Keratinocyte (primary cell): Measurements from ENCODE around the gene ARID1B. TPM values are rescaled to one million over a fixed set of nuclear protein-coding genes. Genes with fewer than 3 reads are reported as not detected.

Source experiments
- DNase-seq: peaks from one replicate; pipeline ENCODE4 v3.0.0-alpha.2; 2011; ENCODE audit warnings: low read depth, missing footprints, low spot score
- FAIRE-seq: peaks from 2 replicates; lab custom pipeline; 2011; peaks lifted over from hg19 to GRCh38; lab: Jason Lieb, UNC
- H2AFZ ChIP-seq: 2 replicates; pipeline ENCODE4 v1.6.0; 2012; ENCODE audit warnings: low read length, control low read depth, inconsistent platforms; ENCODE audit not compliant: control insufficient read depth
- H3K27ac ChIP-seq: 2 replicates; pipeline ENCODE4 v1.5.1; 2011; ENCODE audit warnings: low read length; ENCODE audit not compliant: control insufficient read depth, insufficient read depth
- H3K27me3 ChIP-seq: 3 replicates; pipeline ENCODE4 v1.6.0; 2011; ENCODE audit warnings: low read length; ENCODE audit not compliant: control insufficient read depth, insufficient read depth; ENCODE audit errors: extremely low read depth
- H3K36me3 ChIP-seq, 2 experiments: 2 replicates in 1 of 2; 3 replicates in 1 of 2; pipeline ENCODE4 v1.5.1; 2011; ENCODE audit warnings: low read length in 2 of 2, mild to moderate bottlenecking in 1 of 2; ENCODE audit not compliant: control insufficient read depth in 2 of 2, insufficient read depth in 2 of 2; ENCODE audit errors: extremely low read depth in 1 of 2
- H3K4me1 ChIP-seq: 3 replicates; pipeline ENCODE4 v1.5.1; 2011; ENCODE audit warnings: low read length; ENCODE audit not compliant: control insufficient read depth, insufficient read depth; ENCODE audit errors: extremely low read depth
- H3K4me2 ChIP-seq: 3 replicates; pipeline ENCODE4 v1.6.0; 2011; ENCODE audit warnings: low read depth, low read length; ENCODE audit not compliant: control insufficient read depth, insufficient read depth; ENCODE audit errors: extremely low read depth
- H3K4me3 ChIP-seq, 3 experiments: fragments of 200-600 bp in 1 of 3; sonication (generic) in 1 of 3; 2 replicates in 2 of 3; 3 replicates in 1 of 3; pipeline ENCODE4 v1.5.1; 2011 to 2016; ENCODE audit warnings: low read length in 3 of 3, mild to moderate bottlenecking in 3 of 3, control low read depth in 2 of 3, inconsistent platforms in 1 of 3, low read depth in 1 of 3, mixed read lengths in 1 of 3, mixed run types in 1 of 3, moderate library complexity in 1 of 3; ENCODE audit not compliant: control insufficient read depth in 2 of 3, insufficient read depth in 2 of 3; ENCODE audit errors: extremely low read depth in 1 of 3
- H3K79me2 ChIP-seq: 2 replicates; pipeline ENCODE4 v1.6.0; 2012; ENCODE audit warnings: low read length; ENCODE audit not compliant: control insufficient read depth, insufficient read depth
- H3K9ac ChIP-seq: 3 replicates; pipeline ENCODE4 v1.6.0; 2011; ENCODE audit warnings: low read length; ENCODE audit not compliant: control insufficient read depth, insufficient read depth; ENCODE audit errors: extremely low read depth
- H3K9me1 ChIP-seq: 3 replicates; pipeline ENCODE4 v1.6.0; 2011; ENCODE audit warnings: low read length; ENCODE audit not compliant: control insufficient read depth, insufficient read depth; ENCODE audit errors: extremely low read depth
- H3K9me3 ChIP-seq: 2 replicates; pipeline ENCODE4 v1.5.1; 2012; ENCODE audit warnings: low read depth, low read length; ENCODE audit not compliant: control insufficient read depth
- H4K20me1 ChIP-seq: 3 replicates; pipeline ENCODE4 v1.6.0; 2011; ENCODE audit warnings: low read length; ENCODE audit not compliant: control insufficient read depth, insufficient read depth; ENCODE audit errors: extremely low read depth
- EZH2 ChIP-seq: IDR thresholded peaks from one replicate; pipeline ENCODE4 v1.6.1; 2012; ENCODE audit warnings: inconsistent platforms, mild to moderate bottlenecking, low read length, moderate library complexity
- dilution Hi-C: fragments of 300-500 bp; cut with MboI; formaldehyde crosslinking; loops from one replicate; pipeline ENCODE4 v1.7.0; 2020; ENCODE audit warnings: low sequenced_read_pairs; ENCODE audit not compliant: extremely low pct_ligation_motif_present
- polyA plus RNA-seq, 5 experiments: library from polyadenylated mRNA; depleted of rRNA in 3 of 5; stranded (reverse) in 3 of 5; stranded (forward) in 1 of 5; unstranded in 1 of 5; fragments of >200 nt; gene quantifications; 1 replicate in 1 of 5; 2 replicates in 3 of 5; 3 replicates in 1 of 5; pipeline versions ENCODE4 v1.2.1 to v1.2.3, GENCODE V29; 2011 to 2012; ENCODE audit warnings: missing spikeins in 2 of 5, low read depth in 1 of 5, low replicate concordance in 1 of 5
- TF ChIP-seq, protein P1 (sequence below), 3 experiments: IDR thresholded peaks in 1 of 3; conservative IDR thresholded peaks in 1 of 3; optimal IDR thresholded peaks in 1 of 3; 2 replicates in 2 of 3; 3 replicates in 1 of 3; pipeline versions ENCODE3 to v1.5.1; 2011; ENCODE audit warnings: low read length in 3 of 3, mild to moderate bottlenecking in 3 of 3, moderate library complexity in 2 of 3, control low read depth in 1 of 3, inconsistent platforms in 1 of 3; ENCODE audit not compliant: insufficient read depth in 2 of 3; ENCODE audit errors: extremely low read depth in 1 of 3

ARID1B gene
- polyA plus RNA-seq, 1 donor (not counting 4 experiments of a cell fraction or from before 2014, with no cell fraction given), result 14.9 TPM

DNA sequence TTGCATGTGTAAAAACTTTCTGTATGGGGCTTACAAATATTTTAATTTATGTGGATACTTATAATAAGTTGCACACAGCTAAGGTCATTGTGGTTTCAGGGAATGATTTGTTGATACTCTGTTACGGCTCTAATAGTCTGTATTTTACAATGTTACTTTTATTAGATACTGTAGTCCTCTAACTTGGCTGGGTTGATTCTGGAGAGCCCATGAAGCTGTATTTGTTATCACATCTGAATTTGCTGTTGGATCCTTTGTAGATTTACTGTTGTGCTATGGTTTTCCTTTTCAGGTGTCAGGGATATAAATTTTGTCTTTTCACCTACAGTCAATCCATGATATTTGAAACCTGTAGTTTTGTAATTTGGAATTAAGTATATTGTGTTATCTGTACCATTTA, 161.0 kb downstream of the ARID1B start:
- Histone ChIP-seq H3K9ac (no peak overlapping the region), H3K79me2 (peaks cover 28% of the 10 kb centered on the region), H3K27ac (no peak overlapping the region), H3K36me3 (no peaks in the 10 kb centered on the region), H3K4me2 (no peak overlapping the region), H3K9me3 (no peaks in the 10 kb centered on the region), H3K4me3 (no peak overlapping the region), H2AFZ (no peak overlapping the region), H3K4me1 (peaks cover 14% of the 10 kb centered on the region), H3K9me1 (no peaks in the 10 kb centered on the region), H3K27me3 (no peaks in the 10 kb centered on the region), H4K20me1 (no peaks in the 10 kb centered on the region)
- no peak for DNase-seq
- dilution Hi-C loops, result no loop called here
- TF ChIP-seq EZH2, result no peak
- TF ChIP-seq, protein P1, sequence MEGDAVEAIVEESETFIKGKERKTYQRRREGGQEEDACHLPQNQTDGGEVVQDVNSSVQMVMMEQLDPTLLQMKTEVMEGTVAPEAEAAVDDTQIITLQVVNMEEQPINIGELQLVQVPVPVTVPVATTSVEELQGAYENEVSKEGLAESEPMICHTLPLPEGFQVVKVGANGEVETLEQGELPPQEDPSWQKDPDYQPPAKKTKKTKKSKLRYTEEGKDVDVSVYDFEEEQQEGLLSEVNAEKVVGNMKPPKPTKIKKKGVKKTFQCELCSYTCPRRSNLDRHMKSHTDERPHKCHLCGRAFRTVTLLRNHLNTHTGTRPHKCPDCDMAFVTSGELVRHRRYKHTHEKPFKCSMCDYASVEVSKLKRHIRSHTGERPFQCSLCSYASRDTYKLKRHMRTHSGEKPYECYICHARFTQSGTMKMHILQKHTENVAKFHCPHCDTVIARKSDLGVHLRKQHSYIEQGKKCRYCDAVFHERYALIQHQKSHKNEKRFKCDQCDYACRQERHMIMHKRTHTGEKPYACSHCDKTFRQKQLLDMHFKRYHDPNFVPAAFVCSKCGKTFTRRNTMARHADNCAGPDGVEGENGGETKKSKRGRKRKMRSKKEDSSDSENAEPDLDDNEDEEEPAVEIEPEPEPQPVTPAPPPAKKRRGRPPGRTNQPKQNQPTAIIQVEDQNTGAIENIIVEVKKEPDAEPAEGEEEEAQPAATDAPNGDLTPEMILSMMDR (optimal IDR thresholded peaks at IDR 0.05 in 1 of 3, IDR thresholded peaks at IDR 0.05 in 1 of 3, conservative IDR thresholded peaks at IDR 0.05 in 1 of 3; ENCODE audit: extremely low read depth in 1 of 3, insufficient read depth in 2 of 3, low read length in 3 of 3), result no peak
- no peak for FAIRE-seq

GRCh38 chr6:156940221-156940620, 163.0 kb downstream of the ARID1B start:
- Histone ChIP-seq H3K4me3 (no peak overlapping the region), H3K9ac (no peak overlapping the region), H3K9me3 (no peaks in the 10 kb centered on the region), H3K9me1 (no peaks in the 10 kb centered on the region), H3K4me1 (peaks cover 19% of the 10 kb centered on the region), H3K36me3 (no peaks in the 10 kb centered on the region), H4K20me1 (no peaks in the 10 kb centered on the region), H3K4me2 (no peak overlapping the region), H3K27ac (no peak overlapping the region), H3K79me2 (peaks cover 33% of the 10 kb centered on the region), H3K27me3 (no peaks in the 10 kb centered on the region), H2AFZ (no peak overlapping the region)
- no peak for DNase-seq
- FAIRE-seq, result no peak
- dilution Hi-C loops, result no loop called here
- TF ChIP-seq, protein P1 (optimal IDR thresholded peaks at IDR 0.05 in 1 of 3, IDR thresholded peaks at IDR 0.05 in 1 of 3, conservative IDR thresholded peaks at IDR 0.05 in 1 of 3; ENCODE audit: extremely low read depth in 1 of 3, insufficient read depth in 2 of 3, low read length in 3 of 3), result no peak
- TF ChIP-seq EZH2, result no peak
